WTC11 (cell line): ENCODE measurements around the gene COG2. TPM values are rescaled to one million over a fixed set of nuclear protein-coding genes. Genes with fewer than 3 reads are reported as not detected.

Experiments
- ATAC-seq: fragments of 200-7000 bp; cut with Tn5 transposase; 2 replicates; pipeline ENCODE4 v1.10.0; 2021; ENCODE audit warnings: mild to moderate bottlenecking, moderate library complexity
- CTCF ChIA-PET: fragments of 300-600 bp; sonication (Branson Sonifier 250); formaldehyde crosslinking; loops from one replicate; lab custom pipeline; 2021; ENCODE audit warnings: antibody characterized with exemption; lab: Charles Lee
- POLR2A ChIA-PET: fragments of 350-600 bp; sonication (Branson Sonifier 250); formaldehyde crosslinking; loops from one replicate; lab custom pipeline; 2021; ENCODE audit warnings: antibody characterized with exemption; lab: Charles Lee
- DNase-seq: peaks from one replicate; pipeline ENCODE4 v3.0.0; 2021; ENCODE audit warnings: low spot score
- H3K27ac Mint-ChIP-seq: 2 replicates; pipeline ENCODE4 v1.8.0; 2021; ENCODE audit warnings: mixed read lengths
- H3K27me3 Mint-ChIP-seq: 2 replicates; pipeline ENCODE4 v1.8.0; 2021; ENCODE audit warnings: low read depth, mild to moderate bottlenecking, moderate library complexity, mixed read lengths
- H3K36me3 Mint-ChIP-seq: 2 replicates; pipeline ENCODE4 v1.8.0; 2021; ENCODE audit warnings: mixed read lengths
- H3K4me1 Mint-ChIP-seq: 2 replicates; pipeline ENCODE4 v1.8.0; 2022; ENCODE audit warnings: mixed read lengths
- H3K4me3 Mint-ChIP-seq: 2 replicates; pipeline ENCODE4 v1.8.0; 2021; ENCODE audit warnings: mild to moderate bottlenecking, moderate library complexity, mixed read lengths
- H3K9me3 Mint-ChIP-seq: 2 replicates; pipeline ENCODE4 v1.8.0; 2021; ENCODE audit warnings: mixed read lengths
- CREB1 ChIP-seq: sonication (generic); formaldehyde crosslinking; IDR thresholded peaks from 2 replicates; pipeline ENCODE4 v1.8.0; 2023; ENCODE audit warnings: mild to moderate bottlenecking, missing genetic modification reagents
- GABPB1 ChIP-seq: sonication (generic); formaldehyde crosslinking; IDR thresholded peaks from 2 replicates; pipeline ENCODE4 v1.8.1; 2023; ENCODE audit warnings: mild to moderate bottlenecking, missing genetic modification reagents
- SP1 ChIP-seq: sonication (generic); formaldehyde crosslinking; conservative IDR thresholded peaks from 2 replicates; pipeline ENCODE4 v1.8.1; 2022; ENCODE audit warnings: missing genetic modification reagents
- ZNF671 ChIP-seq: fragments of 250-450 bp; sonication (Bioruptor Pico); IDR thresholded peaks from 2 replicates; pipeline ENCODE4 v1.8.0; 2021; ENCODE audit warnings: mild to moderate bottlenecking
- total RNA-seq: library from RNA; stranded (reverse); gene quantifications from 3 replicates; pipeline ENCODE4 v1.2.3, GENCODE V29; 2021
- TF ChIP-seq, protein P1 (sequence below): sonication (generic); formaldehyde crosslinking; IDR thresholded peaks from 2 replicates; pipeline ENCODE4 v1.8.1; 2023; ENCODE audit warnings: mild to moderate bottlenecking, missing genetic modification reagents, moderate library complexity
- TF ChIP-seq, protein P2 (sequence below): sonication (generic); formaldehyde crosslinking; IDR thresholded peaks from 2 replicates; pipeline ENCODE4 v1.8.0; 2023; ENCODE audit warnings: mild to moderate bottlenecking, missing genetic modification reagents
- TF ChIP-seq, protein P3 (sequence below): sonication (generic); formaldehyde crosslinking; IDR thresholded peaks from 2 replicates; pipeline ENCODE4 v1.8.0; 2022; ENCODE audit warnings: missing genetic modification reagents
- TF ChIP-seq, protein P4 (sequence below): sonication (generic); formaldehyde crosslinking; IDR thresholded peaks from 2 replicates; pipeline ENCODE4 v1.8.1; 2022; ENCODE audit warnings: missing genetic modification reagents, borderline replicate concordance
- TF ChIP-seq, protein P5 (sequence below): sonication (generic); formaldehyde crosslinking; IDR thresholded peaks from 2 replicates; pipeline ENCODE4 v1.8.1; 2023; ENCODE audit warnings: mild to moderate bottlenecking, missing genetic modification reagents
- TF ChIP-seq, protein P6 (sequence below): fragments of 250-450 bp; sonication (Bioruptor Pico); conservative IDR thresholded peaks from 2 replicates; pipeline ENCODE4 v1.9.0; 2021; ENCODE audit warnings: mild to moderate bottlenecking
- TF ChIP-seq, protein P7 (sequence below): fragments of 250-450 bp; sonication (Bioruptor Pico); IDR thresholded peaks from 2 replicates; pipeline ENCODE4 v1.9.0; 2021; ENCODE audit warnings: mild to moderate bottlenecking

The COG2 gene
- total RNA-seq, 1 experiment from 2014 or later = 30.9 TPM

DNA sequence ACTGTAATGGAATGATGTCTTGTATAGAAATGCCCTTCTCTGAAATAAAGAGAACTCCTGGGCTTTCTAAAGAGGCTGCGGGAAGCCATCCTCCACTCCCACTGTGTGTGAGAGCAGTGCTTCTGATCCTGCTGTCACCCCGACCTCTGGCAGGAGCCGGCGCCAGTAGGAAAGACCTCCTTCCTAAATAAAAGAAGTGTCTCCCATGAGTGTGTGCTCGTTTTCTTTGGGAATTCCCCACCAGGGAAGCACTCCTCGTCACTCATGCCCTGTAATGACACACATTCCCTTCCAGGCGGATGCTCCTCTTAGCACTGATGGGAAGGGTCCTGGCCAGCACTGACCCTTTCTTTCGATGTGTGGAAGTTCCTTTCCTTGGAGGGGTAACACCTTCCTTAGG lies 51.5 kb downstream of the COG2 start:
- ATAC-seq = no peak
- no peaks in the 10 kb centered on the region for H3K9me3 Mint-ChIP-seq
- H3K27ac Mint-ChIP-seq = 0 out of 2 replicates have a peak overlapping the region, but pooled peaks have one; percentile 34

DNA sequence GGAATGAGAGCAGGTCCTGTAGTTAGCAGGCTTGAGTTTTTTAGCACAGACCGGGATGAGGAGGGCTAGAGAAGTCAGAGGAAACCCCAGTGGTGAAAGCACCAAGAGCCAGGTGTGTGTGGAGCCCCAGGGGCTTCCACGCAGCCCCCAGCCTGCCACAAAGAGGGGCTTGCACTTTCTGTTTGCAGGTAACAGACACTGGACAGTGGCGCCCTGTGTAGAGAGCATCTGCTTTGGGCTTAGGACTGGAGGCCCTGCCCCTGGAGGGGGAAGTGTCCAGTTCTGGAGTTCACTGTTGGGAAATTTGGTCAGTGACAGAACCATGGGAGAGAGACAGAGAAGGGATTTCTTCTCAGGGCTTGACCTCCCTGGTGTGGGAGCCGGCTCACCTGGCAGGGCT lies 52.2 kb downstream of the COG2 start:
- Mint-ChIP-seq H3K27me3 (no peaks in the 10 kb centered on the region), H3K9me3 (no peaks in the 10 kb centered on the region), H3K4me1 (peaks cover 13% of the 10 kb centered on the region), H3K36me3 (peaks cover 34% of the 10 kb centered on the region), H3K27ac (peak overlapping the region; percentile 59), H3K4me3 (no peak overlapping the region)
- POLR2A ChIA-PET = interaction anchor here (0.6 to 1.2 kb wide), 2 partner anchors 53 to 281 kb away, joined by 3 read pairs; no protein-coding TSS in a partner anchor
- TF ChIP-seq, protein P1, sequence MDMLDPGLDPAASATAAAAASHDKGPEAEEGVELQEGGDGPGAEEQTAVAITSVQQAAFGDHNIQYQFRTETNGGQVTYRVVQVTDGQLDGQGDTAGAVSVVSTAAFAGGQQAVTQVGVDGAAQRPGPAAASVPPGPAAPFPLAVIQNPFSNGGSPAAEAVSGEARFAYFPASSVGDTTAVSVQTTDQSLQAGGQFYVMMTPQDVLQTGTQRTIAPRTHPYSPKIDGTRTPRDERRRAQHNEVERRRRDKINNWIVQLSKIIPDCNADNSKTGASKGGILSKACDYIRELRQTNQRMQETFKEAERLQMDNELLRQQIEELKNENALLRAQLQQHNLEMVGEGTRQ (CRISPR knock-in tag) = no peak
- DNase-seq (no peak), ATAC-seq (no peak)
- CTCF ChIA-PET = interaction anchor here (1.0 to 1.6 kb wide), 3 partner anchors 53 to 78 kb away, joined by 4 to 6 read pairs (median 5); no protein-coding TSS in a partner anchor

More for the DNA sequence above, 51.5 kb downstream of the COG2 start:
- TF ChIP-seq, protein P2, sequence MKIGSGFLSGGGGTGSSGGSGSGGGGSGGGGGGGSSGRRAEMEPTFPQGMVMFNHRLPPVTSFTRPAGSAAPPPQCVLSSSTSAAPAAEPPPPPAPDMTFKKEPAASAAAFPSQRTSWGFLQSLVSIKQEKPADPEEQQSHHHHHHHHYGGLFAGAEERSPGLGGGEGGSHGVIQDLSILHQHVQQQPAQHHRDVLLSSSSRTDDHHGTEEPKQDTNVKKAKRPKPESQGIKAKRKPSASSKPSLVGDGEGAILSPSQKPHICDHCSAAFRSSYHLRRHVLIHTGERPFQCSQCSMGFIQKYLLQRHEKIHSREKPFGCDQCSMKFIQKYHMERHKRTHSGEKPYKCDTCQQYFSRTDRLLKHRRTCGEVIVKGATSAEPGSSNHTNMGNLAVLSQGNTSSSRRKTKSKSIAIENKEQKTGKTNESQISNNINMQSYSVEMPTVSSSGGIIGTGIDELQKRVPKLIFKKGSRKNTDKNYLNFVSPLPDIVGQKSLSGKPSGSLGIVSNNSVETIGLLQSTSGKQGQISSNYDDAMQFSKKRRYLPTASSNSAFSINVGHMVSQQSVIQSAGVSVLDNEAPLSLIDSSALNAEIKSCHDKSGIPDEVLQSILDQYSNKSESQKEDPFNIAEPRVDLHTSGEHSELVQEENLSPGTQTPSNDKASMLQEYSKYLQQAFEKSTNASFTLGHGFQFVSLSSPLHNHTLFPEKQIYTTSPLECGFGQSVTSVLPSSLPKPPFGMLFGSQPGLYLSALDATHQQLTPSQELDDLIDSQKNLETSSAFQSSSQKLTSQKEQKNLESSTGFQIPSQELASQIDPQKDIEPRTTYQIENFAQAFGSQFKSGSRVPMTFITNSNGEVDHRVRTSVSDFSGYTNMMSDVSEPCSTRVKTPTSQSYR = no peak
- TF ChIP-seq, all 79 proteins: peak for 0
- H3K4me1 Mint-ChIP-seq = peaks cover 13% of the 10 kb centered on the region
- H3K27me3 Mint-ChIP-seq = no peaks in the 10 kb centered on the region
- ChIA-PET CTCF (interaction anchor here (1.6 kb wide), 1 partner anchor 52 kb away, joined by 6 read pairs; no protein-coding TSS in a partner anchor), POLR2A (no interaction called here)
- no peak for DNase-seq
- peaks cover 37% of the 10 kb centered on the region for H3K36me3 Mint-ChIP-seq
- H3K4me3 Mint-ChIP-seq = no peak overlapping the region

DNA sequence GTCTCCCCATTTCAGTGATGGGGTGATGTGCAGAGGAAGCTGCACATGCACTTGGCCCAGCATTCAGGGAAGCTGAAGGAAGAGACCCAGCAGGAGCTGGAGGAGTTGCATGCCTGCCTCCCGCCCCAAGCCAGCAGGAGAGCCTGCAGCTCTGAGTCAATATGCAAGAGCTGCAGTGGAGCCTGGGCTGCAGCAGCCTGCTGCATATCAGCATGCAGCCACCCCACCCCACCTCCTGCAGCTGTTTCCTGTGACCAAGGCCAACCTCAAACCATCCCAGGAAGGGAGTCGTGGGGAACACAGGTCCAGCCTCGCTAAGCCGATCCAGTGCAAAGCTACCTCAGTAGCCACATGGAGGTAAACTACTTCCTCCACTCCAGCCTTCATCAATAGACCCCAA lies 52.7 kb downstream of the COG2 start:
- ChIA-PET CTCF (interaction anchor here (1.0 to 1.6 kb wide), 3 partner anchors 53 to 78 kb away, joined by 4 to 6 read pairs (median 5); no protein-coding TSS in a partner anchor), POLR2A (interaction anchor here (0.6 to 1.2 kb wide), 2 partner anchors 53 to 280 kb away, joined by 3 read pairs; no protein-coding TSS in a partner anchor)
- H3K36me3 Mint-ChIP-seq = peaks cover 28% of the 10 kb centered on the region
- TF ChIP-seq, protein P3, sequence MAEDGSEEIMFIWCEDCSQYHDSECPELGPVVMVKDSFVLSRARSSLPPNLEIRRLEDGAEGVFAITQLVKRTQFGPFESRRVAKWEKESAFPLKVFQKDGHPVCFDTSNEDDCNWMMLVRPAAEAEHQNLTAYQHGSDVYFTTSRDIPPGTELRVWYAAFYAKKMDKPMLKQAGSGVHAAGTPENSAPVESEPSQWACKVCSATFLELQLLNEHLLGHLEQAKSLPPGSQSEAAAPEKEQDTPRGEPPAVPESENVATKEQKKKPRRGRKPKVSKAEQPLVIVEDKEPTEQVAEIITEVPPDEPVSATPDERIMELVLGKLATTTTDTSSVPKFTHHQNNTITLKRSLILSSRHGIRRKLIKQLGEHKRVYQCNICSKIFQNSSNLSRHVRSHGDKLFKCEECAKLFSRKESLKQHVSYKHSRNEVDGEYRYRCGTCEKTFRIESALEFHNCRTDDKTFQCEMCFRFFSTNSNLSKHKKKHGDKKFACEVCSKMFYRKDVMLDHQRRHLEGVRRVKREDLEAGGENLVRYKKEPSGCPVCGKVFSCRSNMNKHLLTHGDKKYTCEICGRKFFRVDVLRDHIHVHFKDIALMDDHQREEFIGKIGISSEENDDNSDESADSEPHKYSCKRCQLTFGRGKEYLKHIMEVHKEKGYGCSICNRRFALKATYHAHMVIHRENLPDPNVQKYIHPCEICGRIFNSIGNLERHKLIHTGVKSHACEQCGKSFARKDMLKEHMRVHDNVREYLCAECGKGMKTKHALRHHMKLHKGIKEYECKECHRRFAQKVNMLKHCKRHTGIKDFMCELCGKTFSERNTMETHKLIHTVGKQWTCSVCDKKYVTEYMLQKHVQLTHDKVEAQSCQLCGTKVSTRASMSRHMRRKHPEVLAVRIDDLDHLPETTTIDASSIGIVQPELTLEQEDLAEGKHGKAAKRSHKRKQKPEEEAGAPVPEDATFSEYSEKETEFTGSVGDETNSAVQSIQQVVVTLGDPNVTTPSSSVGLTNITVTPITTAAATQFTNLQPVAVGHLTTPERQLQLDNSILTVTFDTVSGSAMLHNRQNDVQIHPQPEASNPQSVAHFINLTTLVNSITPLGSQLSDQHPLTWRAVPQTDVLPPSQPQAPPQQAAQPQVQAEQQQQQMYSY (CRISPR knock-in tag) = no peak
- TF ChIP-seq, protein P1 (CRISPR knock-in tag) = no peak
- TF ChIP-seq, protein P4, sequence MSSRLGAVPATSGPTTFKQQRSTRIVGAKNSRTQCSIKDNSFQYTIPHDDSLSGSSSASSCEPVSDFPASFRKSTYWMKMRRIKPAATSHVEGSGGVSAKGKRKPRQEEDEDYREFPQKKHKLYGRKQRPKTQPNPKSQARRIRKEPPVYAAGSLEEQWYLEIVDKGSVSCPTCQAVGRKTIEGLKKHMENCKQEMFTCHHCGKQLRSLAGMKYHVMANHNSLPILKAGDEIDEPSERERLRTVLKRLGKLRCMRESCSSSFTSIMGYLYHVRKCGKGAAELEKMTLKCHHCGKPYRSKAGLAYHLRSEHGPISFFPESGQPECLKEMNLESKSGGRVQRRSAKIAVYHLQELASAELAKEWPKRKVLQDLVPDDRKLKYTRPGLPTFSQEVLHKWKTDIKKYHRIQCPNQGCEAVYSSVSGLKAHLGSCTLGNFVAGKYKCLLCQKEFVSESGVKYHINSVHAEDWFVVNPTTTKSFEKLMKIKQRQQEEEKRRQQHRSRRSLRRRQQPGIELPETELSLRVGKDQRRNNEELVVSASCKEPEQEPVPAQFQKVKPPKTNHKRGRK (CRISPR knock-in tag) = no peak
- TF ChIP-seq ZNF671 (CRISPR knock-in tag) (no peak), GABPB1 (no peak), CREB1 (CRISPR knock-in tag) (no peak), SP1 (no peak)
- TF ChIP-seq, protein P5, sequence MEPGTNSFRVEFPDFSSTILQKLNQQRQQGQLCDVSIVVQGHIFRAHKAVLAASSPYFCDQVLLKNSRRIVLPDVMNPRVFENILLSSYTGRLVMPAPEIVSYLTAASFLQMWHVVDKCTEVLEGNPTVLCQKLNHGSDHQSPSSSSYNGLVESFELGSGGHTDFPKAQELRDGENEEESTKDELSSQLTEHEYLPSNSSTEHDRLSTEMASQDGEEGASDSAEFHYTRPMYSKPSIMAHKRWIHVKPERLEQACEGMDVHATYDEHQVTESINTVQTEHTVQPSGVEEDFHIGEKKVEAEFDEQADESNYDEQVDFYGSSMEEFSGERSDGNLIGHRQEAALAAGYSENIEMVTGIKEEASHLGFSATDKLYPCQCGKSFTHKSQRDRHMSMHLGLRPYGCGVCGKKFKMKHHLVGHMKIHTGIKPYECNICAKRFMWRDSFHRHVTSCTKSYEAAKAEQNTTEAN (CRISPR knock-in tag) = no peak
- TF ChIP-seq, protein P6, sequence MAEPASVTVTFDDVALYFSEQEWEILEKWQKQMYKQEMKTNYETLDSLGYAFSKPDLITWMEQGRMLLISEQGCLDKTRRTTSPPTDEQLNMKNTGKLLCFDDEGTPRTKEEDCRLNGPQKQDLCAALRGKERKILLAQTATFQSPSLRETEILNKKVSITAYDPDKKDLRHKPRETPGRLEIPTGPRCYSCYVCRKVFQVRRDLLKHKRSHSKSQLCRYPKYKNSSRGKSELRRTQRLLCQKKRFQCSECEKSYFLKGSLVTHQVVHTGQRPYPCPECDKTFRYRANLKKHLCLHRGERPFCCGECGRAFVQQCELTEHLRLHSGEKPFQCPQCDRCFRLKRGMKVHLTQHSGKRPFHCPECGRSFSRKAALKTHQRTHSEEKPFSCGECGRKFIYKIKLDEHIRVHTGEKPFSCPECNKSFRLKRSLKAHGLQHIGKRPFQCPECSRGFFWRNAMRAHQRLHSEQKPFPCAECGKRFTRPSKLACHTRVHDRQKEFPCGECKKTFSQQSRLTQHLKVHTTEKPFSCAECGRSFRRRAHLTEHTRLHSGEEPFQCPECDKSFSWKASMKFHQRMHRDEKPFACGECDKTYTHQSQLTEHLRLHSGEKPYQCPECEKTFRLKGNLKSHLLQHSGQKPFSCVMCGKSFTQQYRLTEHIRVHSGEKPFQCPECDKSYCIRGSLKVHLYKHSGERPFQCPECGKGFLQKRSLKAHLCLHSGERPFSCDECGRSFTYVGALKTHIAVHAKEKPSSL (CRISPR knock-in tag) = no peak
- TF ChIP-seq, protein P7, sequence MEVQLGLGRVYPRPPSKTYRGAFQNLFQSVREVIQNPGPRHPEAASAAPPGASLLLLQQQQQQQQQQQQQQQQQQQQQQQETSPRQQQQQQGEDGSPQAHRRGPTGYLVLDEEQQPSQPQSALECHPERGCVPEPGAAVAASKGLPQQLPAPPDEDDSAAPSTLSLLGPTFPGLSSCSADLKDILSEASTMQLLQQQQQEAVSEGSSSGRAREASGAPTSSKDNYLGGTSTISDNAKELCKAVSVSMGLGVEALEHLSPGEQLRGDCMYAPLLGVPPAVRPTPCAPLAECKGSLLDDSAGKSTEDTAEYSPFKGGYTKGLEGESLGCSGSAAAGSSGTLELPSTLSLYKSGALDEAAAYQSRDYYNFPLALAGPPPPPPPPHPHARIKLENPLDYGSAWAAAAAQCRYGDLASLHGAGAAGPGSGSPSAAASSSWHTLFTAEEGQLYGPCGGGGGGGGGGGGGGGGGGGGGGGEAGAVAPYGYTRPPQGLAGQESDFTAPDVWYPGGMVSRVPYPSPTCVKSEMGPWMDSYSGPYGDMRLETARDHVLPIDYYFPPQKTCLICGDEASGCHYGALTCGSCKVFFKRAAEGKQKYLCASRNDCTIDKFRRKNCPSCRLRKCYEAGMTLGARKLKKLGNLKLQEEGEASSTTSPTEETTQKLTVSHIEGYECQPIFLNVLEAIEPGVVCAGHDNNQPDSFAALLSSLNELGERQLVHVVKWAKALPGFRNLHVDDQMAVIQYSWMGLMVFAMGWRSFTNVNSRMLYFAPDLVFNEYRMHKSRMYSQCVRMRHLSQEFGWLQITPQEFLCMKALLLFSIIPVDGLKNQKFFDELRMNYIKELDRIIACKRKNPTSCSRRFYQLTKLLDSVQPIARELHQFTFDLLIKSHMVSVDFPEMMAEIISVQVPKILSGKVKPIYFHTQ = no peak
- H3K4me3 Mint-ChIP-seq = no peak overlapping the region
- peaks cover 13% of the 10 kb centered on the region for H3K4me1 Mint-ChIP-seq
- ATAC-seq (no peak), DNase-seq (no peak)
- H3K27me3 Mint-ChIP-seq = no peaks in the 10 kb centered on the region
- H3K9me3 Mint-ChIP-seq = no peaks in the 10 kb centered on the region
- H3K27ac Mint-ChIP-seq = no peak overlapping the region
